SK-N-SH (cell line): Measurements from ENCODE around the gene UBL7.

Source experiments
- CTCF ChIP-seq: fragments of 200-600 bp; sonication (generic); IDR thresholded peaks from 2 replicates; pipeline ENCODE4 v1.6.1; 2017; ENCODE audit warnings: antibody characterized with exemption, mild to moderate bottlenecking, moderate library complexity
- EZH2phosphoT487 ChIP-seq: fragments of 200-600 bp; sonication (generic); IDR thresholded peaks from 2 replicates; pipeline ENCODE4 v1.6.1; 2017; ENCODE audit warnings: low read depth, mixed run types, mild to moderate bottlenecking, antibody characterized with exemption, moderate library complexity, borderline replicate concordance
- FOSL2 ChIP-seq: IDR thresholded peaks from 2 replicates; pipeline ENCODE4 v1.4.0; 2012; ENCODE audit warnings: low read depth, mild to moderate bottlenecking, moderate library complexity, borderline replicate concordance
- GABPA ChIP-seq: IDR thresholded peaks from 2 replicates; pipeline ENCODE4 v1.4.0; 2012; ENCODE audit warnings: low read depth, mild to moderate bottlenecking
- GATA2 ChIP-seq: sonication (generic); formaldehyde crosslinking; IDR thresholded peaks from 2 replicates; pipeline ENCODE4 v1.5.0; 2020; ENCODE audit warnings: mild to moderate bottlenecking, missing genetic modification reagents
- NFIC ChIP-seq: IDR thresholded peaks from 2 replicates; pipeline ENCODE4 v1.4.0; 2012; ENCODE audit warnings: borderline replicate concordance
- POLR2AphosphoS5 ChIP-seq: IDR thresholded peaks from 2 replicates; pipeline ENCODE4 v1.6.1; 2012; ENCODE audit warnings: low read depth, low read length
- RAD21 ChIP-seq: IDR thresholded peaks from 2 replicates; pipeline ENCODE4 v1.6.1; 2012; ENCODE audit warnings: mild to moderate bottlenecking, low read length
- RFX5 ChIP-seq: IDR thresholded peaks from 2 replicates; pipeline ENCODE4 v1.6.1; 2012; ENCODE audit warnings: mild to moderate bottlenecking, improper control_type of control experiment, low read length
- TAF1 ChIP-seq: IDR thresholded peaks from 2 replicates; pipeline ENCODE4 v1.6.1; 2012; ENCODE audit warnings: low read depth, mild to moderate bottlenecking, low read length, moderate library complexity, borderline replicate concordance
- TF ChIP-seq, protein P1 (sequence below): IDR thresholded peaks from 2 replicates; pipeline ENCODE4 v1.6.1; 2012; ENCODE audit warnings: mild to moderate bottlenecking, low read depth, low read length, moderate library complexity
- TF ChIP-seq, protein P2 (sequence below): IDR thresholded peaks from 2 replicates; pipeline ENCODE4; 2012

GRCh38 chr15:74442604-74443003 lies 18.4 kb downstream of the UBL7 start:
- no peak for TF ChIP-seq RAD21
- TF ChIP-seq GABPA, result no peak
- TF ChIP-seq CTCF, result no peak
- TF ChIP-seq, protein P1, sequence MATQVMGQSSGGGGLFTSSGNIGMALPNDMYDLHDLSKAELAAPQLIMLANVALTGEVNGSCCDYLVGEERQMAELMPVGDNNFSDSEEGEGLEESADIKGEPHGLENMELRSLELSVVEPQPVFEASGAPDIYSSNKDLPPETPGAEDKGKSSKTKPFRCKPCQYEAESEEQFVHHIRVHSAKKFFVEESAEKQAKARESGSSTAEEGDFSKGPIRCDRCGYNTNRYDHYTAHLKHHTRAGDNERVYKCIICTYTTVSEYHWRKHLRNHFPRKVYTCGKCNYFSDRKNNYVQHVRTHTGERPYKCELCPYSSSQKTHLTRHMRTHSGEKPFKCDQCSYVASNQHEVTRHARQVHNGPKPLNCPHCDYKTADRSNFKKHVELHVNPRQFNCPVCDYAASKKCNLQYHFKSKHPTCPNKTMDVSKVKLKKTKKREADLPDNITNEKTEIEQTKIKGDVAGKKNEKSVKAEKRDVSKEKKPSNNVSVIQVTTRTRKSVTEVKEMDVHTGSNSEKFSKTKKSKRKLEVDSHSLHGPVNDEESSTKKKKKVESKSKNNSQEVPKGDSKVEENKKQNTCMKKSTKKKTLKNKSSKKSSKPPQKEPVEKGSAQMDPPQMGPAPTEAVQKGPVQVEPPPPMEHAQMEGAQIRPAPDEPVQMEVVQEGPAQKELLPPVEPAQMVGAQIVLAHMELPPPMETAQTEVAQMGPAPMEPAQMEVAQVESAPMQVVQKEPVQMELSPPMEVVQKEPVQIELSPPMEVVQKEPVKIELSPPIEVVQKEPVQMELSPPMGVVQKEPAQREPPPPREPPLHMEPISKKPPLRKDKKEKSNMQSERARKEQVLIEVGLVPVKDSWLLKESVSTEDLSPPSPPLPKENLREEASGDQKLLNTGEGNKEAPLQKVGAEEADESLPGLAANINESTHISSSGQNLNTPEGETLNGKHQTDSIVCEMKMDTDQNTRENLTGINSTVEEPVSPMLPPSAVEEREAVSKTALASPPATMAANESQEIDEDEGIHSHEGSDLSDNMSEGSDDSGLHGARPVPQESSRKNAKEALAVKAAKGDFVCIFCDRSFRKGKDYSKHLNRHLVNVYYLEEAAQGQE, result no peak
- no peak for TF ChIP-seq TAF1
- no peak for TF ChIP-seq POLR2AphosphoS5
- TF ChIP-seq NFIC, result no peak
- no peak for TF ChIP-seq FOSL2
- no peak for TF ChIP-seq GATA2 (CRISPR knock-in tag)
- TF ChIP-seq EZH2phosphoT487, result no peak
- TF ChIP-seq, protein P2, sequence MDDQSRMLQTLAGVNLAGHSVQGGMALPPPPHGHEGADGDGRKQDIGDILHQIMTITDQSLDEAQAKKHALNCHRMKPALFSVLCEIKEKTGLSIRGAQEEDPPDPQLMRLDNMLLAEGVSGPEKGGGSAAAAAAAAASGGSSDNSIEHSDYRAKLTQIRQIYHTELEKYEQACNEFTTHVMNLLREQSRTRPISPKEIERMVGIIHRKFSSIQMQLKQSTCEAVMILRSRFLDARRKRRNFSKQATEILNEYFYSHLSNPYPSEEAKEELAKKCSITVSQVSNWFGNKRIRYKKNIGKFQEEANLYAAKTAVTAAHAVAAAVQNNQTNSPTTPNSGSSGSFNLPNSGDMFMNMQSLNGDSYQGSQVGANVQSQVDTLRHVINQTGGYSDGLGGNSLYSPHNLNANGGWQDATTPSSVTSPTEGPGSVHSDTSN, result no peak
- TF ChIP-seq RFX5, result no peak
